ENCODE measurements around the gene XPA. TPM values are rescaled to one million over a fixed set of nuclear protein-coding genes. Genes with fewer than 3 reads are reported as not detected.
"Not testable (repeated sequence)": the region's sequence is repeated elsewhere in the genome, so short reads cannot be mapped to it uniquely, and the experiment has no call there.

Gene XPA
- polyA plus RNA-seq (ENCODE audit: insufficient read length in 3 of 3), result 10 to 100 TPM; 33.5 to 34.0 (median 34.0) TPM
- long read RNA-seq, donor 1, transcript XPA-201 (6 exons, 1,417 nt), result major isoform, 11 of 32 reads
- long read RNA-seq, donor 1, partial matches to known transcripts, result 19 of 32 reads
- long read RNA-seq, donor 1, other reads (novel, unspliced or antisense), result 0 of 32 reads
- long read RNA-seq, donor 2, transcript XPA-201 (6 exons, 1,417 nt), result major isoform, 20 of 31 reads
- long read RNA-seq, donor 2, partial matches to known transcripts, result 10 of 31 reads
- long read RNA-seq, donor 2, other reads (novel, unspliced or antisense), result 0 of 31 reads
- long read RNA-seq, donor 3, transcript XPA-201 (6 exons, 1,417 nt), result major isoform, 9 of 10 reads
- long read RNA-seq, donor 3, partial matches to known transcripts, result 0 of 10 reads
- long read RNA-seq, donor 3, other reads (novel, unspliced or antisense), result 0 of 10 reads
- long read RNA-seq, donor 4, transcript XPA-201 (6 exons, 1,417 nt), result major isoform, 11 of 15 reads
- long read RNA-seq, donor 4, partial matches to known transcripts, result 0 of 15 reads
- long read RNA-seq, donor 4, other reads (novel, unspliced or antisense), result 0 of 15 reads
- long read RNA-seq, donor 5, partial matches to known transcripts, result 0 of 1 reads
- long read RNA-seq, donor 5, other reads (novel, unspliced or antisense), result 0 of 1 reads
- long read RNA-seq, donor 6, transcript XPA-201 (6 exons, 1,417 nt), result major isoform, 11 of 12 reads
- long read RNA-seq, donor 6, partial matches to known transcripts, result 0 of 12 reads
- long read RNA-seq, donor 6, other reads (novel, unspliced or antisense), result 0 of 12 reads
- long read RNA-seq, donor 7, partial matches to known transcripts, result 12 of 16 reads
- long read RNA-seq, donor 7, other reads (novel, unspliced or antisense), result 0 of 16 reads
- long read RNA-seq, donor 8, transcript XPA-201 (6 exons, 1,417 nt), result major isoform, 7 of 9 reads
- long read RNA-seq, donor 8, partial matches to known transcripts, result 0 of 9 reads
- long read RNA-seq, donor 8, other reads (novel, unspliced or antisense), result 0 of 9 reads
- long read RNA-seq, donor 9, transcript XPA-201 (6 exons, 1,417 nt), result major isoform, 16 of 34 reads
- long read RNA-seq, donor 9, partial matches to known transcripts, result 17 of 34 reads
- long read RNA-seq, donor 9, other reads (novel, unspliced or antisense), result 0 of 34 reads
- long read RNA-seq, donor 10, transcript XPA-201 (6 exons, 1,417 nt), result major isoform, 11 of 25 reads
- long read RNA-seq, donor 10, partial matches to known transcripts, result 13 of 25 reads
- long read RNA-seq, donor 10, other reads (novel, unspliced or antisense), result 0 of 25 reads
- long read RNA-seq, donor 11, partial matches to known transcripts, result 0 of 3 reads
- long read RNA-seq, donor 11, other reads (novel, unspliced or antisense), result 0 of 3 reads
- long read RNA-seq, donor 12, transcript XPA-201 (6 exons, 1,417 nt), result major isoform, 12 of 27 reads
- long read RNA-seq, donor 12, partial matches to known transcripts, result 13 of 27 reads
- long read RNA-seq, donor 12, other reads (novel, unspliced or antisense), result 0 of 27 reads
- long read RNA-seq, donor 13, transcript XPA-201 (6 exons, 1,417 nt), result major isoform, 5 of 5 reads
- long read RNA-seq, donor 13, partial matches to known transcripts, result 0 of 5 reads
- long read RNA-seq, donor 13, other reads (novel, unspliced or antisense), result 0 of 5 reads
- long read RNA-seq, donor 14, result 0 reads
- long read RNA-seq, donor 15, transcript XPA-201 (6 exons, 1,417 nt), result major isoform, 24 of 38 reads
- long read RNA-seq, donor 15, partial matches to known transcripts, result 14 of 38 reads
- long read RNA-seq, donor 15, other reads (novel, unspliced or antisense), result 0 of 38 reads
- long read RNA-seq, donor 16, transcript XPA-201 (6 exons, 1,417 nt), result major isoform, 16 of 30 reads
- long read RNA-seq, donor 16, partial matches to known transcripts, result 13 of 30 reads
- long read RNA-seq, donor 16, other reads (novel, unspliced or antisense), result 0 of 30 reads

DNA sequence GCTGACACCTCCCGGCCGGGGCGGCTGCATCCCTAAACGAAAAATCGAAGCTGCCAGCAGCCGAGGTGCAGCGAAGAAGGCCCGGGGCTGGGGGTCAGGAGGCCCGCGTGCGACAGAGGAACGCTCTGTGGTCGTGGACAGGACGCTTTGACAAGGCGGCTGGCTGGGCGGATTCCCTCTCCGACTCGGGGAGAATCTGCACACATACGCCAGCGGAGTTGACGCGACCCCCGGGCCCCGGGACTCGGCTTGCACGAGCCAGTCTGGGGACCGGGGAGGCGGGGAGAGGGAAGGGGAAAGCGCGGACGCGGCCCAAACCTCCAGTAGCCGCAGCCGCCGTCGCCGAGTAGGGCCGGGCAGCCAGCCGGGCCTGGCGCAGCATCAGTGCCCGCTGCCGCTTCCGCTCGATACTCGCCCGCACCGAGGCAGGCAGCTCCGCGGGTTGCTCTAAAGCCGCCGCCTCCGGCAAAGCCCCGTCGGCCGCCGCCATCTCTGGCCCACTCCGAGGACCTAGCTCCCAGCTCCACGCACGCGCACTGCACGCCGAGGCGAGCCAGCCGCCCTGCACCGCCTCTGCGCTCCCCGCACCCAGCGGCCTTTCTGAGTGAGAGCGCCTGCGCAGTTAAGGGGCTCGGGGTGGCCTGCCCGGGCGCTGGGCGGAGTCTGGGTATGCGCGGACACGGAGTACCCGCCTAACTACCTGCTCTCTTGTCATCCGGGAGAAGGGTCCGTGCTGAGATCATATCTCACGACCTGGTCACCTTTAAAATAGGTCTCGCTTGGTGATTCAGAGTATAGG lies at the start of gene XPA:
Gene XPA (minus strand): TSS at position 538 of the 799 bp plus-strand sequence. CDS start 48 bp downstream, at position 490.
- DNase-seq, result peak; percentile 96

DNA sequence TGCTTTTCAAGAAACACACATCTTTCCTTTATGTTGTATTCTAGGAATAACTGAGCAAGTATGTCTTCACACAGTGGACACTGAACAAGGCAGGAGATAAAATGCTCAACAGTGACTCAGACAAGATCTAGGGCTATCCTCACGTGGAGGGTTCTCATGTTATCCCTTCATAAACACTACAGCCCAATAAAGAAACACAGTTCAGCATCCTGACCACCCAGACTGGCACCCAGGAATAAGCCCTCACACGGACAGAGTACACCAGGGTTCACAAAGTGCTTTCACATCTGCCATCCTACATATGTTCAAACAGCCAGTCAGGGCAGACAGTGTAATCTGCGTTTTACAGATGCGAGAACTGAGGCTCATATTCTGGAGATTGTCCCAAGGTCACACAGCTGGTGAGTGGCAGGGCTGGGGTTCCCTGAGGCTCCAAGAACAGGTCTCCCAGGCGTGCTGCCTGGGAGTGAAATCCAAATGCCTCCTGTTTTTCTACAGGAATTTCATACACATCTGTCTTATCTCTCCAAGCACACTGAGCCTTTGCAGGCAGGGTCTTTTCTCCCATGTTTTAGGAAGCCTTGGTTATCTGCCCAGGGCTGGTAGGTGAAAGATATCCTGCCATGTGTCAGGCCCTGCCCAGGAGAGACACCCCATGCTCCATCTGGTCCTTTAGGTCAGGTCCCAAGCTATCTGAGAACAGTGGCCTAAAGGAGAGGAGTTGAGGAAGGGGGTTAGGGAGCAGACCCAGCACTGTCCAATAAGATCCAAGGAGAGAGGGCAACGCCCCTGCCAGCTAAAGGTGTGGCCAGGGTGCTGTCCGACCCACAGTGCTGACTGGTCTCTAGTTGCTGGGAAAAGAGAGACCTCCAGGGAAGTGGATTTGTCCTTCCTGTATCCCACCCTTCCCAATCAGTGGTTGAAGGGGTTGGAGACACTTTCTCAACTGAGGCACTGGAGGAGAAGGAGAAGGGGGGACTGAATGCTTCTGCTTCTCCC lies 47.9 kb upstream of the XPA start:
- DNase-seq, result no peak

DNA sequence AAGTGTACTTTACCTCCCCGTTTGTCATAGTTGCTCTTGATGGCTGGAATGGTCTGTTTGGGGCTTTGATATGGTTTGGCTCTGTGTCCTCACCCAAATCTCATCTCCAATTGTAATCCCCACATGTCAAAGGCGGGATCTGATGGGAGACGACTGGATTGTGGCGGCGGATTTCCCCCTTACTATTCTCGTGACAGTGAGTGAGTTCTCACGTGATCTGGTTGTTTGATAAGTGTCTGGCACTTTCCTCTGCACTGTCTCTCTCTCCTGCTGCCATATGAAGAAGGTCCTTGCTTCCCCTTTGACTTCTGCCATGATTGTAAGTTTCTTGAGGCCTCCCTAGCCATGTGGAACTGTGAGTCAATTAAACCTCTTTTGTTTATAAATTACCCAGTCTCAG lies 46.9 kb upstream of the XPA start:
- DNase-seq, result not testable (repeated sequence)

DNA sequence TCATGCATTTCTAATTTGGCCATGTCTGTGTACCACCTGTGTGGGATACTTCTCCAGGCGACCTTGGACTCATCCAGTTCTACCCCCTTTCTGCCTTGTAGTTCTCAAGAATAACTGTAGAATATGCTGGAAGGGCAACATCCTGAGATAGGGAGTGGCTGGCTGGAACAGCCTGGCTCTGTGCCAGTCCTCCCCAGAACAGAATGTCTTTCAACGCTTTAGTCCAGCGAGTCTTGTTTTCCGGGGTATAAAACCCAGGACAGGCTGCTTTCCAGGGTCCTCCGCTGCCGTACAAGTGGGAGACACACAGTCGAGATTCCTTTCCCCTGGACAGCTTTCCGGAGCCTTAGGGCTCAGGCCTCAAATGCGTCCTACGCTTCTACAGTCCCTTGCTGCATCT lies 45.4 kb upstream of the XPA start:
- no peak for DNase-seq

DNA sequence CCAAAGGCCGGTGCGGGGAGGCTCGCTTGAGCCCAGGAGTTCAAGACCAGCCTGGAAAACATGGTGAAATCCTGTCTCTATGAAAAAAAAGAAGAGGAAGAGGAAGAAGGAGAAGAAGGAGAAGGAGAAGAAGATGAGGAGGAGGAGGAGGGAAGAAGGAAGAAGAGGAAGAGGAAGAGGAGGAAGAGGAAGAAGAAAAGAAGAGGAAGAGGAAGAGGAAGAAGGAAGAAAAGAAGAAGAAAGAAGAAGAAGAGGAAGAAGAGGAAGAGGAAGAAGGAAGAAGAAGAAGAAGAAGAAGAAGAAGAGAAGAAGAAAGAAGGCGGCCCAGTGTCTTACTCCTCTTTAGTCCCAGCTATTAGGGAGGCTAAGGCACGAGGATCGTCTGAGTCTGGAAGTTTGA lies 44.8 kb upstream of the XPA start:
- no peak for DNase-seq

DNA sequence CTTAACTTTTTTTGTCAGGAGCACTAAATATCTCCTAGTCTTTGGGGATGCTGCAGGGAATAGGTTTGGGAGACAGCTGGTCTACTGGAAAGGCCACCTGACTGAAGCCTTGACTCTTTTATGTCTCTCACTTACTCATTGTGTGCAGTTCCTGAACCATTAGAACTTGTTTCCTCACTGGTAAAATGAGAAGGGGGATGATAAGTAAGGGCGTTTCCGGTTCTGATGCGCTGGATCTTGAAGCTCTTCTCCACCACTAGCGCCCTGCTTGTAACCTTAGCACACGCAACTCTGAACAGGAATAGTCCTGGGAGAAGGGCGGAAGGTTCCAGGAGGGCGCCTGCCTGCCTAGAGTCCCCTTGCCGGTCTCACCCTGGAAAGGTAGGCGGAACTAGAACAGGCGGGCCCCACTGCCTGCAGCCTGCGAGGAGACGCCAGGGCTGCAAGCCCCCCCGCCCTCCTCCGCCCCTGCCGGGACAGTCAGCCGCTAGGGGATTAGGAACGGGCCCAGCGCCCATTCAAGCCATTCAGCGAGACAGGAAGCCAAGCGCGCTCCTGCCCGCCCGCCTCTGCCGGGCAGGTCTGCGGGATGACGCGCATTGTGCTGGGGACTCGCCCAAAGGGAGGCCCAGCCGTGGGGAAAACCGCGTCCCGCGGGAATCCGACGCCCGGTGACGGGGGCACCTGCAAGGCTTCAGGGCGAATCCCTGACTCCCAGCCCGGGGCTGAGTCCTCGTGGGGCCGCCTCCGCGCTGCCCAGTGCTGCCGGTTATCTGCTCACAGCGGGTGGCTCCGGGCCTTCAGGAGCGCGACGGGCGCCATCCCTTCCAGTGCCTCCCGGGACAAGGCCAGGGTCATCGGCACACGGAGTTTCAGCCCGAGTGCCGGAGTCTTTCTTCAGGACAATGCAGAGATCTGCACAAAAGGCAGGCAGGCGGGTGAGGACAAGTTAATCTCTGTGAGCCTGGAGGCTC lies 44.0 kb upstream of the XPA start:
- DNase-seq, result peak; percentile 58

DNA sequence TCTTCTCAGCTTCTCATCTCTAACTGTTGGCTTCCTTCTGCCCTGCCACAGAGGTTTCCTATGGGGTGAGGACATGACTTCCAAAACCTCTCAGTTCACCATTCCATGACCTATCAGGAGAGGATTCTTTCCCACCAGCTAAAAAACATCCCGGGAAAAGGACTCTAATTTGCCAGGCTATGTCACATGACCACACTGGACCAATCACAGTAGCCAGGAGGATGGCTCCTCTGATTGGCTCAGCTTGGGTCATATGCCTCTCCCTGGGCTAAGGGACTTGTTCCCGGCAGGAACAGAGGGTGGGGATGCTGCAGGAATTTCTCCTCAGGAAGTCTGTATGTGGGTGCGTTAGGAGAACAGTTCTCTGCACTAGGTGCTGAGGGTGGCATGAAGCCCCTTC lies 40.3 kb upstream of the XPA start:
- no peak for DNase-seq

DNA sequence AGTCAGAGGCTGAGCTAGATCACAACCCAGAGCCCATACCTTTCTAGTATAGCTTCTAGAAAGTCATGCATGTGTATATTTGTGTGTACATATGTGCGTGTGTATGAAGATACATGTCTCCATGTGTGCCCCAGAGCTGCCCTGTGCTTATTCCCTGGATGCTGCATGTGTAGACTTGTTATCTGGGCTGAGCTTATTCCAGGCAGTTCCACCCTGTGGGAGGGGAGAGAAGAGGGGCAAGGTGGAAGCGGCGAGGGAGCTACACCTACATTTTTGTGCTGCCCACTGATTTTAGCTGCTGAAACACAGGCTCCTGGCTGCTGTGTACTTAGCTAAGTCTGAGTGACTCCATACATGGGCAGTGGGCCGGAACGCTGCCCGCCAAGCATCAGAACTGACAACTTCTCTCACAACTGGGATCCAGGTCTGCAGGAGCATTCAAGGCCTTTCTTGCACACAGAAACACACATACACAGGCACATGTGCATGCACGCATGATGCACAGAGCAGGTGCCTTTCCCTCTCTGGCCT lies 38.0 kb upstream of the XPA start:
- DNase-seq, result no peak

DNA sequence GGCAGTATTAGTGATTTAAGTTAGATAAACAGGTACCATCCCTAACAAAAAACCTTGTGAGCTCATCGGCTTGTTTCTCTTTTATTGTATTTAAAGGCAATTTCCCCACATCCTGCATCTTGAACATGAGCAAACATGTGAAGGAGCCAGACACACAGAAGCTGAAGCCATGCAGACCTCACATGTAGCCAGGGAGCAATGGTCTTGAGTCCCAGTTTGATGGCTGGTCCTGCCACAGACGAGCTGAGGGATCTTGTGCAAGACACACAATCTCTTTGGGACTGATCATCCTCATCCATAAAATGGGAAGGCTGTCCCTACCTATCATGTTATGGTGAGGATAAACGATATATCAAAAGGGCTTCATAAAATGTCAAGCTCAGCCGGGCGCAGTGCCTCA lies 29.6 kb upstream of the XPA start:
- DNase-seq, result no peak

DNA sequence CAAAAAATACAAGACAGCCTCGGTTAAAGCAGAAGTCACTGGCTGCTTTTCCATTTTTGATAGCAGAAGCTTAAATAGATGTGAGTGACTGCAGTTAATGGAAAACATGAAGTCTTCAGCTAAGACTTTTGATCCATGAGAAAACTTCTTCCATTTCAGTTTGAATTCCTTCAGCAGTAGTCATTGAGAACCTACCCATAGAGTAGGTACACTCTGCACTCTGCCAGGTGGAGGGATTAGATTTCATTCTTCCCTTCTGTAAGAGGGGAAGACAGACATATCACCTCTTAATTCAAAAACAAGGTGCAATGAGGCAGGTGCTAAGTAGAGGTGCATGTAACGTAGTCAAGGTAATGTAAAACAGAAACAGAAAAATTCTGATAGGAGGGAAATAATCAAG lies 26.7 kb upstream of the XPA start:
- DNase-seq, result no peak

DNA sequence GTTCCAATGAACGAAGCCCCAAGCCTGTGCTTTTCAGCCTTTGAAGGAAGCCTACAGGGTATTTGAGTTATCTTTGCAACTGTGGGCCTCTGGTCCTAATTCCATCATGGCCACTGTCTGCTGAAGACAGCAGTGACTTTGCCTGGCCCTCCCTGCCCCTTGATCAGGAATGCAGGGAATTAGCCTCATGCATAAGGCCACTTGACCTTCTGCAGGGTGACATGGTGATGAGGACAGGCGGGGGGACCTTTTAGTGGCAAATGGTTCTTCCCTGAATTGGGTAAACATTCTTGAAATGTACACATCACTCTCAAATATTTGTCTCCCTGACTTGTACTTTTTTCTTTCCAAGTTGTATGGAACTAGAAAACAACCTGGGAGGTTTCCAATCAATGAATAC lies 25.2 kb upstream of the XPA start:
- DNase-seq, result no peak

DNA sequence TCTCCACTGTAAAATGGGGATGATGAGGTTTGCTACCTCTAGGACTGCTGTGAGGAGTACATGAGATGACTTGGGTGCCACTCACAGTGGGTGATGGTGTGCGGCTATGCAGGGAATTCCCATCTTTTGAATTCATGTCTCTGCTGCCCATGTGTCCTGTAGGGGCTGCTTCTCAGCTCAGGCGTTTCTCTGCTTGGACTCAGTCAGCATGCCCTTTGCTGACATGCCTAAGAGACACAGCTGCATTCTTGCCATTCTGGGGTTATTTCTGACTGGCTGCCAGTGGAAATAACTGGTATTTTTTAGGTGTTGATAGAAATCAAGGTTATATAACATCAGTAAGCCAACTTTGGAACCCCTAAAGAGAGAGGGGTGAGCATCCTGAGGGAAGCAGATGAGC lies 24.3 kb upstream of the XPA start:
- no peak for DNase-seq

DNA sequence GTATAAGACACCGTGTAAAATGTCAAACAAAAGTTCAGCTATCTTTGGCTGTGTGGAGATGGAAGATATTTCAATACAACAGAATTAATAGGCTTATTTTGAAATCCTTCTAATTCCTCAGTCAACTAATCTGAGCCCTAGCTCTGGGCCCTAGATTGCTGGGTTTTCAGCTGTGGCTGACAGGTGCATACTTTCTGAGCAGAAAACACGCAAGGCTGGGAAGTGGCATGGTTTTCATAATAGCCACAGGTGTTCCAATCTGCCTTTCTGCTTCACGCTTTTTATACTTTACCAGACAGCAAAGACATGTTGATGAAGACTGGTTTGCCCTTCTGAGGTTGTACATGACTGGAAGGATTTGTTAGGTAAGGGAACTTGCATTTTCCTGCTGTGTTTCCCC lies 20.7 kb upstream of the XPA start:
- no peak for DNase-seq

DNA sequence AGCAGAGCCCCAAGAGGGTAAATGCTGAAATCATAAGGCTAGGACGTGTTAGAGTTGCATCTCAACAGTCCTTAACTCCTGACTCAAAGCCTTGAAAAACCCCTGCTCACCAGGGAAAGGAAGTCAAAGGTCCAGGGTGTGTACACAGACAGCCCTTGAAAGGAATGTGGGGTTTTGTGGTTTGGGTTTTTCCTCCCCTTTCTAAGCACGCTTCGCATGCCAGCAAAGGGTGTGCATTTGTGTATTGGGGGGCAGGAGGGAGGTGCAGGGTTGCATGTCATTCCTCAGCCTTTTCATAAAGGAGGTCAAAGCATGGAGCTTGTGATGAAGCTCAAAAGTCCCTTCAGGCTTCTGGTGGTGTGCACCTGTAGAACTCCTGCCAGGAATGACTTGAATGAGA lies 17.3 kb upstream of the XPA start:
- no peak for DNase-seq

DNA sequence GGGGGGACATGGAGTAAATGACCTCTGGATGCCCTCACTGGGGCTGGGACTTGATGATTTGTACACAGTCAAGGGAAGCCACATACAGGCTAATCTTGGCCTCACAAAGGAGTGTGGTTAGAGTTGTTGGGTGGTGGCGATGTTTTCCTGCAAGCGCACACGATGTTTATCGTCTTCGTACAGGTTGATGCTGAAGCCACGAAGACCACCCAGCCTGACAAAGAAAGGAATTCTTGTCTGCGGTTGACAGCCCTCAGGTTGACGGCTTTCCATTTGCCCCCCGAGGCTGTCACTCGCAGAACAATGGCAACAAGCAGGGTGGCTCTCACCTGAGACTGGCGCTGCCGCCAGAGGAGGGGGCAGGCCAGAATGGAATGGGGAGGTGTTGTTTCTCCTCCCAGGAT lies 14.1 kb upstream of the XPA start:
- no peak for DNase-seq

DNA sequence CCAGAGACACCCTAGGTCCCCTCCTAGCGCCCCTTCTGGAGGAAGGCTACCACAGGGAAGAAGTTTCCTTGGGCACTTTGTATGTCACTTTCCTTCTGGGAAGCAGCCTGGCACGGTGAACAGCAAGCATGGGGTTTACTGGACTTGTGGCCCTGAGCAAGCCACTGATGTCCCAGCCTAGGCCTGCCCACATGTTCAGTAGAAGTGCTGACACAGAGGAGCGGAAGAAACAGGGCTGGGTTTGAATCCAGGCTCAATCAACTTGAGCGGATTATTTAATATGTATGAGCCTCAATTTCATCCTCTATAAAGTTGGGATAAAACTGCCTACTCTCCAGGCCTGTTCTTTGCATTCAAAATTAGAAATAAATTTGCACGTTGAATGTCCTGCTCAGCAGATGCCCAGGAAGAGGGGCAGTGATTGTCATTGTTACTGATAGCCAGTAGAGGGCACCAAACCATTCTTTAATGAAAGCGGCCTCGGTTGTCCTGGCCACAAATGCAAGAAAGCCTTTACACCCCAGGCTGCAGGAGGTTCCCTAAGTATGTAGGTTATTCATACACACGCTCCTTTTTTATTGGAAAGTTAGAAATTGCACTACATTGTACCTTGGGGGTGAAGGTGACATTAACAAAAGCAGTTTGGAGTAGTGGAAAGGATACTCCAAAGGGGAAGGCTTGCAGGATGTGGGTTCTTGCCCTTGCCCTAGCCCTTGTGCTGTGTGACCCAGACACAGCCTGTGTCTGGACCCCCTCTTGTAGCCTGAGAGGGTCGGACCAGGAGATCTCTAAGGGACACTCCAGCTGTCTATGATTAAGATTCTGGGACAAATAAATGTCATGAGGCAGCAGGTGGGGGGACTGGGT lies 13.4 kb upstream of the XPA start:
- DNase-seq, result peak; percentile 74
